Measurements from ENCODE around the gene DOK7.
"Not testable (repeated sequence)": the region's sequence is repeated elsewhere in the genome, so short reads cannot be mapped to it uniquely, and the experiment has no call there.

DOK7 gene

DNA sequence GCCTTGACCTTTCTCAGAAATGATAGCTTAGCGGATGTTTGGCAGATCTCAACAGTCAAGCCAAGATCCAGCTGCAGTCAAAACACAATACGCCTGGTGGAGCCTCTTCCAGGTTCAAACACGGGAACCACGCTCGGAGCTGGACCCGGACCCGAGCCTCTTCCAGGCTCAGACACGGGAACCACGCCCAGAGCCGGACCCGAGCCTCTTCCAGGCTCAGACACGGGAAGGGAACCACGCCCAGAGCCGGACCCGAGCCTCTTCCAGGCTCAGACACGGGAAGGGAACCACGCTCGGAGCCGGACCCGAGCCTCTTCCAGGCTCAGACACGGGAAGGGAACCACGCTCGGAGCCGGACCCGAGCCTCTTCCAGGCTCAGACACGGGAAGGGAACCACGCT lies 48.5 kb downstream of the DOK7 start:
- FAIRE-seq, result not testable (repeated sequence)

GRCh38 chr4:3512279-3512678 lies 49.2 kb downstream of the DOK7 start:
- FAIRE-seq, result no peak

GRCh38 chr4:3512719-3513118 lies 49.6 kb downstream of the DOK7 start:
- no peak for FAIRE-seq

DNA sequence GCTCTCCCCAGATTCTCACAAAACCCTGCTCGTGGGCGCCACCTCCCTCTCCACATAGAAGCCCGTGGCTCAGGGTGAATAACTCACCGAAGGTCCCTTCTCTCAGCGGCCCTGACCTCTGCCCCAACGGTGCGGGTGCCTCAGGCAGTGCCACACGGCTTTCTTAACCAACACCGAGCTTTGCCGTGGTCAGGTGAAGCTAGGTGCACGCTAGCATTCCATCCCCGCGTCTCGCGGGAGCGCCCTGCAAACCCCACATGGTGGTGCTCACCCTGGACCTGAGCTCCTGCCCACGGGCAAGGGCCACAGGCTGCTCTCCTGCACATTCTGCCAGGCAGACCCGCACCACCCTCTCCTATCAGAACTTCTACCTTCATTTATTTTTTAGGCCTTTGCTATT lies 50.7 kb downstream of the DOK7 start:
- FAIRE-seq, result no peak

- no peak for FAIRE-seq
Observed at GRCh38 chr4:3514221-3514780, 51.2 kb downstream of the DOK7 start.

GRCh38 chr4:3514806-3515501 lies 51.8 kb downstream of the DOK7 start:
- no peak for FAIRE-seq

GRCh38 chr4:3515646-3516045 lies 52.5 kb downstream of the DOK7 start:
- no peak for FAIRE-seq

DNA sequence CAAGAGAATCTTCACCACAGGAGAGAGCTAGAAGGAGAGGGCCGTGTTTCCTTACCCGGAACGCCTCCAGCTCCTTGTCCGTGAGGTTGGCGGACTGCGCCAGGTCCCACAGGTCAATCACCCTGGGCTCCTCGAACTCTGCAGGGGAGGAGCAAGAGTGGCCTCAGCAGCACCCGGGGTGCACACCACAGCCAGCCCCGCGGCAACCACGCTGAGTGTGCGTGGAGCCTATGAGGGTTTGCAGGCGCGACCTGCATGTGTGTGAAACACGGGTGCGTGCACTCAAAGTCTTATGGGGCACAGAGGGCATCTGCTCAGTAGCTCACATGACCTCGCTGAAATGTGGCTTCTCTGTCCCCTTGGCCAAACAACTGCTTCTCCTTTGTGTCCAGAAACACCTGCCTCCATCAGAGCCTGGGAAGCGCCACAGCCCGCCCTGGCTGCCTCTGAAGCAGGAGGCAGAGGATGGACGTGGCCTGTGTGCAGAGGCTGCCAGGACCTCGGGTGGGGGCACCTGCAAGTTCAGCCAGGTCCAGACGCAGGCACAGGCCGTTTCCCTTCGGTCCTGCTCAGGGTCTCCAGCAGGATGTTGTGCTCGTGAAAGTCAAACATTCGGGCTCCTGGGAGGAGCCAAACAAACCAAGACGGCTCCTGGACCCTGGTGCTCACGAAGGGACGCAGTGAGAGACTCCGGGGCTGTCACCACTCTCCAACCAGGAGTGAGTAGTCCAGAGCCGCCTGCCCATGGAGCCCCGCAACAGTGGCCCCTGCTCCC lies 53.1 kb downstream of the DOK7 start:
- FAIRE-seq, result no peak

GRCh38 chr4:3516836-3517730 lies 54.0 kb downstream of the DOK7 start:
- no peak for FAIRE-seq

GRCh38 chr4:3517731-3518510 lies 54.8 kb downstream of the DOK7 start:
- FAIRE-seq, result no peak

GRCh38 chr4:3518511-3518880 lies 55.4 kb downstream of the DOK7 start:
- FAIRE-seq, result no peak

- no peak for FAIRE-seq
Observed at GRCh38 chr4:3518941-3519340, 55.8 kb downstream of the DOK7 start.

GRCh38 chr4:3519468-3520264 lies 56.6 kb downstream of the DOK7 start:
- FAIRE-seq, result no peak

DNA sequence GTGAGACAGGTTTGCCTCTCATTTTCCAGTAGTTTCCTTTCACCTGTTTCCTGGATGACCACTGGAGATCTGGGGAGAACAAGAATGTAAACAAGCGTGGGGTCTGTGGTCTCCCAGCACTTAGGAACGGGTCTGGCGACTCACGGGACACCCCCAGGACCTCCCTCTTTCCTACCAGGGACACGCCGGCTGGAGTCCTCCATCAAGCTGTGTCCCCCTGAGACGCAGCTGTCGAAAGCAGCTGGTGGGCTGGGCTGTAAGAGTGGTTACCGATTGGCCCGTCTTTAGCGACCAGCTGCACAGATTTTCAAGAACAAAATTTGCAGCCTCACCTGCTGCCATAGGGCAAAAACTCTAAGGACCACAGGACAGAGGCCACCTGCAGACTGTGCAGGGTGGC lies 57.2 kb downstream of the DOK7 start:
- no peak for FAIRE-seq

GRCh38 chr4:3520796-3521600 lies 57.9 kb downstream of the DOK7 start:
- FAIRE-seq, result no peak

DNA sequence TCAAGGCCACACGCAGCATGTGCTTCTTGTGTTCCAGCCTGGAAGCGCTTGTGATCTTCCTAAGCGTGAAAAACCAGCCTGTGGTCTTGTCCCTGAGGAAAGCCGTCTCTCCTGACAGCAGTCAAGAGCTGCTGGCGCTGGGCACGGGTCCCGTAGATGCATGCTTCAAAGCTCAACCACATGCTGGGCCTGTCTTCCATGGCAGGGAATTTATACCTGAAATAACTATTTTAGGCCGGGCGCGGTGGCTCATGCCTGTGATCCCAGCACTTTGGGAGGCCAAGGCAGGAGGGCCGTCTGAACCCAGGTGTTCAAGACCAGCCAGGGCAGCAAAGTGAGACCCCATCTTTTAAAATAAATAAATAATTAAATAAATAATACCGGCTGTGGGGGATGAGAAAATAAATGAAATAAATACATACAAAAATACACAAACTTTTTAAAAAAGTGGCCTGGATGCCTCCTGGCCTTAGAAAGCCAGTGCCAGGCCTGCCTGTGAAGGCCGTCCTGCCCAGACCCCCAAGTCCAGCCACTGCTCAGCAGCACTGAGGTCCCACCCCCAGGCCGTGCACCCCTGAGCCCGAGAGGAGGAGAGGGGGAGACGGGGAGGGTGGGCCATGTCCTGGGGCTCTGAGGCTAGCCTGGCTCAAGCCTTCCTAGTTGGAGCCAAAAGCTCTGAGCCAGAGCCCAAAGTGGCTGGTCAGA lies 58.7 kb downstream of the DOK7 start:
- FAIRE-seq, result no peak

DNA sequence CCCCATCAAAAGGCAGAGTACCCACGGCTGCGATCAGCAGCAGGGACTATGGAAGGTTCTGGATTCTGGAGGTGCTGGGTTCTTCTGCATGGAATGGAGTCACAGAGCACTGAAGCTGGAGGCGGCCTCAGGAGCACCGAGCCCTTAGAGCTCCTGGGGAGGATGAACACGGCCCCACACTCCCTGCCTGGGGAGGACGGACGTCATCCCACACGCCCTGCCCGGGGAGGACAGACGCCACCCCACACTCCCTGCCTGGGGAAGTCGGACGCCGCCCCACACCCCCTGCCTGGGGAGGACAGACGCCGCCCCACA lies 59.2 kb downstream of the DOK7 start:
- no peak for FAIRE-seq

- no peak for FAIRE-seq
Observed at GRCh38 chr4:3522651-3523050, 59.5 kb downstream of the DOK7 start.

DNA sequence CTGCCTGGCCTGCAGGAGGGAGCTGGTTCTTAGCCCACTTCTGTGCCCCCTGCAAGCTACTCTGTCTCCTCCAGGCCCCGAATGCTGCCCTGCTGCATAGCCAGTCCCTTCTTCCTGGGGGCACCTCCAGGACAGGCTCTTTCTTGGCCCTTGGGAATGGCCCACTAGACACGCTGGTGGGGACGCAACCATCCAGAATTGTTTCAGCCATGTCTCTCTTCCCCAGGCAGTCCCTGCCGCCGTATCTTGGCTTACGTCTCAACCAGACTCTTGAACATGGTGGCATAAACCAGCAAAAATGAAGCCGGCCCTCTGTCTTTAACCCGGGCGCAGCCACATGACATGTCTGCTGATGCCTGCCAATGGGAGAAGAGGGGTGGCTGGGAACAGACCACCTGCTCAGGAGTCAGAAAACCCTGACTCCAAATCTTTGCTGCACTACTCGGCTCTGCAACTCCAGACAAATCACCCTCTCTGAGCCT lies 60.1 kb downstream of the DOK7 start:
- FAIRE-seq, result no peak

Data from colon (tissue), 2 donors.